ENCODE results near the gene GNAI3.

GNAI3 gene

DNA sequence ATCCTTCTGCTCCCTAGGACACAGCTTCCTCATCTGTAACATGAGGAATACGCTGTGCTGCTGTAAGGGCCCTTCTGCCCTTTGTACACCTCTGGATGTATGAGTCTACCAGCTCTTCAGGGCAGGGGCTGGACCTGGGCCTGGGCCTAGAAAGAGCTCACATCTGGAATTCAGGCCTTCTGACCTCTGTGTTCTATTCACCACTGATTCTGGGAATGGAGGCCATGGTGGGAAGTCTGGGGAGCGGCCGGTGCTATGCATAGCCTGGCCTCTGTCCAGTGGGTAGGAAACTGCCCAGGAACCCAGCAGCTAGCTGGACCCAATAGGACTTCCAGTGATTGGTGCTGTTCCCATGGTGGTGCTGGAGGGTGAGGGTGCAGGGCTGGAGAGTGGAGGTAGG is 19.7 kb upstream of the GNAI3 start:
- TF ChIP-seq EP300 (IDR thresholded peaks at IDR 0.05; ENCODE audit: borderline replicate concordance) (no peak), NFIC (IDR thresholded peaks at IDR 0.05) (no peak), TEAD4 (IDR thresholded peaks at IDR 0.05) (no peak), CREB1 (IDR thresholded peaks at IDR 0.05; ENCODE audit: low read depth) (no peak), TAF1 (IDR thresholded peaks at IDR 0.05; ENCODE audit: low read depth) (no peak), FOXM1 (IDR thresholded peaks at IDR 0.05; ENCODE audit: borderline replicate concordance, low read depth) (no peak), RAD21 (IDR thresholded peaks at IDR 0.05; ENCODE audit: low read depth) (no peak), ZBTB7A (IDR thresholded peaks at IDR 0.05; ENCODE audit: low read depth) (no peak), TCF12 (IDR thresholded peaks at IDR 0.05; ENCODE audit: low read depth) (no peak), EGR1 (IDR thresholded peaks at IDR 0.05) (no peak), CEBPB (IDR thresholded peaks at IDR 0.05) (no peak), YY1 (IDR thresholded peaks at IDR 0.05; ENCODE audit: low read depth) (no peak)
- TF ChIP-seq, protein P1, sequence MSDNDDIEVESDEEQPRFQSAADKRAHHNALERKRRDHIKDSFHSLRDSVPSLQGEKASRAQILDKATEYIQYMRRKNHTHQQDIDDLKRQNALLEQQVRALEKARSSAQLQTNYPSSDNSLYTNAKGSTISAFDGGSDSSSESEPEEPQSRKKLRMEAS (IDR thresholded peaks at IDR 0.05) = no peak
- TF ChIP-seq, protein P2, sequence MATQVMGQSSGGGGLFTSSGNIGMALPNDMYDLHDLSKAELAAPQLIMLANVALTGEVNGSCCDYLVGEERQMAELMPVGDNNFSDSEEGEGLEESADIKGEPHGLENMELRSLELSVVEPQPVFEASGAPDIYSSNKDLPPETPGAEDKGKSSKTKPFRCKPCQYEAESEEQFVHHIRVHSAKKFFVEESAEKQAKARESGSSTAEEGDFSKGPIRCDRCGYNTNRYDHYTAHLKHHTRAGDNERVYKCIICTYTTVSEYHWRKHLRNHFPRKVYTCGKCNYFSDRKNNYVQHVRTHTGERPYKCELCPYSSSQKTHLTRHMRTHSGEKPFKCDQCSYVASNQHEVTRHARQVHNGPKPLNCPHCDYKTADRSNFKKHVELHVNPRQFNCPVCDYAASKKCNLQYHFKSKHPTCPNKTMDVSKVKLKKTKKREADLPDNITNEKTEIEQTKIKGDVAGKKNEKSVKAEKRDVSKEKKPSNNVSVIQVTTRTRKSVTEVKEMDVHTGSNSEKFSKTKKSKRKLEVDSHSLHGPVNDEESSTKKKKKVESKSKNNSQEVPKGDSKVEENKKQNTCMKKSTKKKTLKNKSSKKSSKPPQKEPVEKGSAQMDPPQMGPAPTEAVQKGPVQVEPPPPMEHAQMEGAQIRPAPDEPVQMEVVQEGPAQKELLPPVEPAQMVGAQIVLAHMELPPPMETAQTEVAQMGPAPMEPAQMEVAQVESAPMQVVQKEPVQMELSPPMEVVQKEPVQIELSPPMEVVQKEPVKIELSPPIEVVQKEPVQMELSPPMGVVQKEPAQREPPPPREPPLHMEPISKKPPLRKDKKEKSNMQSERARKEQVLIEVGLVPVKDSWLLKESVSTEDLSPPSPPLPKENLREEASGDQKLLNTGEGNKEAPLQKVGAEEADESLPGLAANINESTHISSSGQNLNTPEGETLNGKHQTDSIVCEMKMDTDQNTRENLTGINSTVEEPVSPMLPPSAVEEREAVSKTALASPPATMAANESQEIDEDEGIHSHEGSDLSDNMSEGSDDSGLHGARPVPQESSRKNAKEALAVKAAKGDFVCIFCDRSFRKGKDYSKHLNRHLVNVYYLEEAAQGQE (IDR thresholded peaks at IDR 0.05; ENCODE audit: low read depth) = no peak
- TF ChIP-seq, protein P3, sequence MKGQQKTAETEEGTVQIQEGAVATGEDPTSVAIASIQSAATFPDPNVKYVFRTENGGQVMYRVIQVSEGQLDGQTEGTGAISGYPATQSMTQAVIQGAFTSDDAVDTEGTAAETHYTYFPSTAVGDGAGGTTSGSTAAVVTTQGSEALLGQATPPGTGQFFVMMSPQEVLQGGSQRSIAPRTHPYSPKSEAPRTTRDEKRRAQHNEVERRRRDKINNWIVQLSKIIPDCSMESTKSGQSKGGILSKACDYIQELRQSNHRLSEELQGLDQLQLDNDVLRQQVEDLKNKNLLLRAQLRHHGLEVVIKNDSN (IDR thresholded peaks at IDR 0.05) = no peak

DNA sequence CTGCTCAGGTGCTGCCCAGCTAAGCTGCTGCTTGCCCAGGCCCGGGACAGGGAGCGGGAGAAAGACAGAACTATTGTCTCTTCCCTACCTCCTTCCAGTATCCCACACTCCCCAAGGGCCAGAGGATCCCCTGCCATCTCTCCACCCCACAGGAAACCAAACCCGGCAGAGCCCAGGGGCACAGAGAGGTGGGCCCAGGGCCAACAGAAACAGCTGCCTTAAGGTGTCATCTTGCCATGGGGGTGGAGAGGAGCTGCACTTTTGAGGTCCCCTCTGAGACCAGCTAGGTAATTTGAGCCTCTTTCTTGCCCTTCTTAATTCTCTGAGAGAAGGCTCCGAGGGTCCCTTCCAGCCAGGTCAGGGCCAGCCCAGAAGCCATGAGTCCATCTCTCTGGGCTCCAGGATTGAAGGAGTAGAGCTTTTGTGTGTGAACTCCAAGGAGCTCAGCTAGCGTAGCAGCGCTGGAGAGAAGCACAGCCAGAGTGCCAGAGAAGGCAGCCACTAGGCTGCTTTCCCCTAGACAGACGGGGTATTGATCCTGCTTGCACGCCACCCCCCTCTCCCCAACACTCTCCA is 18.4 kb upstream of the GNAI3 start:
- no peak for TF ChIP-seq YY1 (IDR thresholded peaks at IDR 0.05; ENCODE audit: low read depth)
- peak; percentile 30; the same call in 1 of the 2 replicates for TF ChIP-seq NFIC (IDR thresholded peaks at IDR 0.05)

DNA sequence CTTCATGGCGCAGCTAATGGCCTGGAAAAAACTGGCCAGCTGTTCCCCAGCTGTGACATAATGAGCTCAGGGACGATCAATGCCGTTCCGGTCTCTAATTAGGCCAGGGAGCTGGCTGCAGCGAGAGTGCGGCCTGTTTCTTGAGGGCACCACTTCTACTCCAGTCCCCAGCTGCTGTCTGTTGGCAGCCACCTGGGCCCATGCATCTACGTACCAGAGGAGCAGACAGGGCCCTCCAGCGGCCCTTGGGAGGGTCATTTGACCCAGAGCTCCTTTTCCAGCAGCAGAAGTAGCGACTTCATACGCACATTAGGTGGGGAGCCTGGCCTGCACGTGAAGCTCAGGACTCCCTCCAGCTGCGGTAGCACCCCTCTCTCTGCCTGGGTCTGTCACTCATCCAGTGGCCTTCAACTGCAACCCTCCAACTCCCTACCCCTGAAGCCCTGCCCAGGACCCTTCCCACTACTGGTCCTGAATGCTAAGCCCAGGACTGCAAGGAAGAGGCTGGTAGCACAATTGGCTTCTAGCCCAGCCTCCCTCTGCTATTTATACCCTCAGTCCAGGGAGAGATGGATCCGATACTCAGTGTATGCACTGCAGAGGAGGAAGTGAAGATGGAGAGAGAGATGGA is 17.8 kb upstream of the GNAI3 start:
- TF ChIP-seq, protein P1 (IDR thresholded peaks at IDR 0.05) = no peak
- TF ChIP-seq CREB1 (IDR thresholded peaks at IDR 0.05; ENCODE audit: low read depth) (no peak), NFIC (IDR thresholded peaks at IDR 0.05) (no peak), RAD21 (IDR thresholded peaks at IDR 0.05; ENCODE audit: low read depth) (no peak), TCF12 (IDR thresholded peaks at IDR 0.05; ENCODE audit: low read depth) (no peak), ZBTB7A (IDR thresholded peaks at IDR 0.05; ENCODE audit: low read depth) (no peak), TAF1 (IDR thresholded peaks at IDR 0.05; ENCODE audit: low read depth) (no peak)

DNA sequence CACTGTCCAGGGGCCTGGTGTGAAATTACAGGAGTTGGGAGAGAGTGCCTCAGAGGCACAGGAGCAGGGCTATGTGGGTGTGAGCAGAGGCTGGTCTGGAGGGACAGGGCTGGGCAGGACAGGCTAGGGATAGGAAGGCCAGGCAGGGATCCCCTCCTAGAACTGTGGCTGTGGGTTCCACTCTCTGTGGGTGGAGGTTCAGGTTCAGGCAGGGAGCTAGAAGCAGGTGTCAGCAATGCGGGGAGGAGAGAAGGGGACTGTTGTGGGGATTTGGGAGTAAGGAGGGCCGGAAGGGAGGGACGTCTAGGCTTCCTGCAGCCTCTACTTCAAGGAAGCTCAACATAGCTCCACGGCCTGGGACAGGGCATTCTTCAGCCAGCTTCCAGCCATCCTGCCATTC is 17.0 kb upstream of the GNAI3 start:
- no peak for TF ChIP-seq CEBPB (IDR thresholded peaks at IDR 0.05)
- no peak for TF ChIP-seq CREB1 (IDR thresholded peaks at IDR 0.05; ENCODE audit: low read depth)
- no peak for TF ChIP-seq TCF12 (IDR thresholded peaks at IDR 0.05; ENCODE audit: low read depth)

DNA sequence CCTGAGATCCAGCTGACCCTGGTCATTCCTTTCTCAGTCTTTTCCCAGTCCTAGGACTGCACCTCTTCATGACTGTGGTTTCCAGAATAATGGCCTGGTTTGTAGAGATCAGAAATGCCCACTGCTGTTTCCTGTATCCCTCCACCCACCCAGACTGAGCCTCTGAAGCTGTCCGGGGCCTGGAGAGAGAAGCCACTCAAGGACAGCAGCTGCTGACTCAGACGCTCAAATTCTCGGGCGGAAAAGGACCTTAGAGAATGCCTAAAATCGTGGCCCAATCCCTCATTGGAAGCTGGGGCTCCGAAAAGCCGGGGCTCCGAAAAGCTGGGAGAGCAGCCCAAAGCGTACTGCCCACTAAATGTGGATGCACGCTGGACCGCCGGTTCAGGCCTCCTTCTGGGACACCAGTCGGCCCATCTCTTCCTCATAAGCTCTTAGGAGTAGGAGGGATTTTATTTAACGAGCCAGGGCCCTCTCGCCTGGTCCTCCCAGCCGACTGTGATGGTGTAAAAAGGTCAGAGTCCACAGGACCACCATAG is 16.5 kb upstream of the GNAI3 start:
- TF ChIP-seq EP300 (IDR thresholded peaks at IDR 0.05; ENCODE audit: borderline replicate concordance) (no peak), YY1 (IDR thresholded peaks at IDR 0.05; ENCODE audit: low read depth) (no peak), TEAD4 (IDR thresholded peaks at IDR 0.05) (no peak), TCF12 (IDR thresholded peaks at IDR 0.05; ENCODE audit: low read depth) (no peak), CREB1 (IDR thresholded peaks at IDR 0.05; ENCODE audit: low read depth) (no peak)
- TF ChIP-seq, protein P1 (IDR thresholded peaks at IDR 0.05) = no peak
- TF ChIP-seq, protein P2 (IDR thresholded peaks at IDR 0.05; ENCODE audit: low read depth) = no peak

DNA sequence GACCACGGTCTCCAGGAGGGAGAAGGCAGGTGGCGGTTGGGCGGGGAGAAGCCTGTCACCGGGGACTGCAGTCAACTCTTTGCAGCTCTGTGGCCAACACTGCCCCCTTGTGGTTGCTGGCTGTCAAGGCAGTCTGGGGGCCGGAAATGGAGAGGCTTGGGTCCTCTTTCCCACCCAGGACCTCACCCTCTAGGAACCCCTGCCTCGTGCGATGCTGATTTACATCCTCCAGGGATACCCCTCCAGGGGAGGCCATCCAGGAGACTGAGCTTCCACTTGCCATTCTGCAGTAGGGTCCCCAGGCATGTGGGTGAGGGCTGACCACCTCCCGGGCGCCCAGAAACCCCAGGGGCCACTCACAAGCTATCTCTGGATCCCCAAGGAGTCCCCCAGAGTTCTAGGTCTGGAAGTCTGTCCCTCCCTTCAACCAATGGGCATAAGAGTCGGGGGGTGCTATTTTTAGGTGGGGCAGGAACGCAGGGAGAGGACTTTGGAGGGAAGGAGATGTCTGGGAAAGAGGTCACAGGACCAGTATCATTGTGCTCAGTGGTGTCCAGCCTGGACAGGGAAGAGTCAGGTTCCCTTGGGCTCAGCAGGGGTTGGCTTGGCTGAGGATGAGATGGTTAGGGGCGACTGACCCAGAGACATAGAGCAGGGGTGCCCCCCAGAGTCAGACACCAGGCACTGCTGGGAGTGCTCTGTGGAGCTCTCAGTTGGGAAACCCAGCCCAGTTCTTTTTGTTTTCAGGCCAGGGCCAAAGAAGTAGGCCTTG is 15.9 kb upstream of the GNAI3 start:
- TF ChIP-seq TCF12 (IDR thresholded peaks at IDR 0.05; ENCODE audit: low read depth) (no peak), RAD21 (IDR thresholded peaks at IDR 0.05; ENCODE audit: low read depth) (peak; percentile 93), ZBTB7A (IDR thresholded peaks at IDR 0.05; ENCODE audit: low read depth) (peak; percentile 76; the same call in 1 of the 2 replicates)

Measured in Ishikawa (cell line).